HG02623 (cell line): Measurements from ENCODE around the gene IL2RG.

Experiments
- ATAC-seq: cut with Tn5 transposase; IDR thresholded peaks from one replicate; pipeline ENCODE4 v1.9.1; 2021; ENCODE audit warnings: moderate library complexity; ENCODE audit not compliant: unreplicated experiment

The IL2RG gene

DNA sequence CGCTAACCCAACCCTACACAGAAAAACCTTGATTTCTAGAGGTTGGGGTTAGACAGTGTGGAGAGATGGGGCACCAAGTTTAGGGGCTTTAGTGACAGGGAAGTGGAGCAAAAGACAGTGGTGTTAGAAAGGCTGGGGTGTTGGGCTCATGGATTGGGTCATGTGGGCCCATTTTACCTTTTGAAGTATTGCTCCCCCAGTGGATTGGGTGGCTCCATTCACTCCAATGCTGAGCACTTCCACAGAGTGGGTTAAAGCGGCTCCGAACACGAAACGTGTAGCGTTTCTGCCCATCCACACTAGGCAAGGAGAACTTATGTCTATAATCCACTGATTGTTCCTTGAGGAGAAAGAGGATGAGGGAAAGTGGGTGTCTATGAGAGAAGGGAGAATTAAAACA lies 2.3 kb downstream of the IL2RG start:
- ATAC-seq: no peak

DNA sequence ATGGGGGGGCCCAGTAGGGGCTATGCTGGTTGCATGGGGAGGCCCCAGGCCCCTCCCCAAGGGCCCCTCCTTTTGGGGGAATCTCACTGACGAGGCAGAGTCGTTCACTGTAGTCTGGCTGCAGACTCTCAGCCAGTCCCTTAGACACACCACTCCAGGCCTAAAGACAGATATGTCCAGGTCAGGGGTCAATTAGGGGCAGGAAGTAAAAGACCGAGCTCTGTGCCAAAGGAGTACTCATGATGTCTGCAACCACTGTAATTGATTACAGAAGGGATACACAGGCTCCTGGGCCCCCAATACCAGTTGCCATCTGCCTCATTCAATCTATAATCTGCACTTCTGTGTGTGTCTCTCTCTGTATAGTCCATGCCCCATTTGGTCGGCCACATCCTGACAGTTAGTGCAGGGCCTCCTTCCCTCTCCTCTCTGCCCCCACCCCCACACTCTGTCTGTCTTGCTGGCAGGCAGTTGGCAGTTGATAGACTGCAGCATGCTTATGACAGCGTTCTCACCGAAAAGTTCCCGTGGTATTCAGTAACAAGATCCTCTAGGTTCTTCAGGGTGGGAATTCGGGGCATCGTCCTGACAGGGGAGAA lies 3.5 kb downstream of the IL2RG start:
- no peak for ATAC-seq

DNA sequence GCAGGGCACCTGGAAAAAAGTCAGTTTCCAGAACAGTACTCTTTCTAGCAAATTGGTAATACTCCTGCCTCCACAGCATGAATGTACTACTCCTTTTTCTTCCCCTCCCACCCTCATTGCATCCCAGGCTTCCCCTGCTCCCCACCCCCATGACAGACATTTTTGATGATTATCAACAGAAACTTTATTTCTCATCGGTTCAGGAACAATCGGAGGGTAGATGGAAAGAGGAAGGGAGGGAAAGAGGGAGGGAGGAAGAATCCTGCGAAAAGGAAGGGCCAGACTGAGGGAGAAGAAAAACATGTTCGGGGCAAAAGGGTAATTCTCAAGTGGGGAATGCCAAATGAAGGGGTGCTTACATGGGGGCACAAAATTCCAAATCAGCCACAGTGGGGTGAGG lies 4.1 kb downstream of the IL2RG start:
- ATAC-seq: no peak

DNA sequence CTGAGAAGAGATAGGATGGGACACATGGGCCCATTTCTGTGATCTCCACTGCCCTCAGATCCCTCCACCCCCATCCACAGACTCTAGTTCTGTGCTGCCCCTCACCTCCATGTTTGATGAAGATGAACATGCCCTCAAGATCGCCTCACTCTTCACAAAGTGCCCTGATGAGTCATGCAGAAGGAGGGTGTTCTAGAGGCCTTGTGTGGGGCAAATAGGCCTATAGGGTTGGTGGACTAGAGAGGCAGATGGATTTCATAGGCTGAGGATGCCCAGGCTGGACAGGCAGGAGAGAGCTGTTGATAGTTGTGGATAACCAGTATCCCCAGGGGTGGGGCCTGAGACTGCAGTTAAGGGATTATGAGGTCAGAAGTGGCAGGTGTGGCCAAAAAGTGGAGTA lies 5.0 kb downstream of the IL2RG start, which contains the start of gene CXorf65:
CXorf65 (minus strand) TSS at position 314 of the 400 bp plus-strand sequence; CDS start at position 130, 184 bp downstream.
- ATAC-seq: no peak

DNA sequence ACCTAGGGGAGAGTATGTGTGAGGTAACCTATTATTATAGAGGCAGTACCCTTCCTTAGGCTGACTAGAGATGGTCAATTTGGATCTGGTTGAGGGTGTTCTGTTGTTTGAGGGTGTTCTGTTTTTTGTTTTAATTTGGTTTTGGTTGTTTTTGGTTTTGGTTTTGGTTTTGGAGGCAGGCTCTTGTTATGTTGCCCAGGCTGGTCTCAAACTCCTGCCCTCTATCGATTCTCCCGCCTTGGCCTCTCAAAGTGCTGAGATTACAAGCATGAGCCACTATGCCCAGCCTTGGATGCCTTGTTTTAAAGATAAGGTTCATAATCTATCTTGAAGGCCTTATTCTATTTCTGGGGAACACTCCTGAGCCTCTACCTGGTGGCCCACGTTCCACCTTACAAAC lies 5.7 kb downstream of the IL2RG start:
- no peak for ATAC-seq

DNA sequence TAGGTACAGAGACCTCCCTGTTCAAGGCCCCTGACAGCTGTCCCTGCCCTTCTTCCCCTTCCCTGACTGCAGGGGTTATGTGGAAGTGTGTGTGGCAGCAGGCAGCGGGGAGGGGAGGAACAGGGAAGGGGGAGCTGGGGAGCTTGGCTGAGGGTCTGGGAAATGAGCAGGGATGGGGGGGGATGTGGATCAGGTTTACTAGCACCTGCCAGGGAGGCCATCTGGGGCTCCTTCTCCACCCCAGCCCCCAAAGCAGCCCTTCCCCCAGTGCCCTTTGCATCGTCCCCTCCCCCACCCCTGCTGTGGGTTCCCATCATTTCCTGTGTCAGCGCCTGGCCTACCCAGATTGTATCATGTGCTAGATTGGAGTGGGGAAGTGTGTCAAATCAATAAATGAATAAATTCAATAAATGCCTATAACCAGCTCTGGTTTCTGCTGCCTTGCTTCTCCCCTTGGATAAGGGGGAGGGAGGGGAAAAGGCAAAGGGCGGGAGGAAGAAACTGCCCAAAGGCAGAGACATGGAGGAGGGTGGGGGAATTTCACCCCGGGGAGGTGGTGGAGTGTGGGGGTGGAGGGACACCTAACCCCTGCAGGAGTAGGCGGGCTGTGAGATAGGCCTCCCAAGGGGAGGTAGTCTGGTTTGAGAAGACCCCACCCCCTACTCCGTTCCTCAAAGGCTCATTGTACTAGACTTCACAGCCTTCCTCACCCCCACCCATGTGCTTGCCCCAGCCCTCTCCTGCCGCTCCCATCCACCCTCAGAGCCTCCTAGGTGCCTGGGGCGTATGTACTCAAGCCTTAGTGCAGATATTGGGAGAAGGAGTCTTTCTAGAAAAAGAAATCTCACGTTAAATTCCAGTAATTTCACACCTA lies 8.0 kb downstream of the IL2RG start:
- no peak for ATAC-seq

DNA sequence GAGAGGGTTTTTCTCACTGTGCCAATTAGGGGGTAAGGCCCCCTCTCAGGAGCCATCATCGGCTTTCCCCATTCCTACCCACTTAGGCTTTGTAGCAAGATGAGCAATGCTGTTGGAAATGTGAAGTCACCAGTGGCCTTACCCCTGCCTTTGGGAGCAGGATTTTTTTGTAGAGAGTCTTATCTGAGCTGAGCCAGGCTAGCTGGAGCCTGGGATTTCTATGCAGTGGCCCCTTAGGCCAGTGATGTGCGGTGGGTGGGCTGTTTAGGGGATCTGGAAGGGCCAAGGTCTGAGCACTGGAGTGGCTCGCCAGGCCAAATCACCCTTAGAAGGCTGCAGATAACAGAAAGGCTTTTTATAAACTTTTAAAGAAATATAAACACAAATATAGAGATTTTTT lies 9.1 kb downstream of the IL2RG start:
- no peak for ATAC-seq

DNA sequence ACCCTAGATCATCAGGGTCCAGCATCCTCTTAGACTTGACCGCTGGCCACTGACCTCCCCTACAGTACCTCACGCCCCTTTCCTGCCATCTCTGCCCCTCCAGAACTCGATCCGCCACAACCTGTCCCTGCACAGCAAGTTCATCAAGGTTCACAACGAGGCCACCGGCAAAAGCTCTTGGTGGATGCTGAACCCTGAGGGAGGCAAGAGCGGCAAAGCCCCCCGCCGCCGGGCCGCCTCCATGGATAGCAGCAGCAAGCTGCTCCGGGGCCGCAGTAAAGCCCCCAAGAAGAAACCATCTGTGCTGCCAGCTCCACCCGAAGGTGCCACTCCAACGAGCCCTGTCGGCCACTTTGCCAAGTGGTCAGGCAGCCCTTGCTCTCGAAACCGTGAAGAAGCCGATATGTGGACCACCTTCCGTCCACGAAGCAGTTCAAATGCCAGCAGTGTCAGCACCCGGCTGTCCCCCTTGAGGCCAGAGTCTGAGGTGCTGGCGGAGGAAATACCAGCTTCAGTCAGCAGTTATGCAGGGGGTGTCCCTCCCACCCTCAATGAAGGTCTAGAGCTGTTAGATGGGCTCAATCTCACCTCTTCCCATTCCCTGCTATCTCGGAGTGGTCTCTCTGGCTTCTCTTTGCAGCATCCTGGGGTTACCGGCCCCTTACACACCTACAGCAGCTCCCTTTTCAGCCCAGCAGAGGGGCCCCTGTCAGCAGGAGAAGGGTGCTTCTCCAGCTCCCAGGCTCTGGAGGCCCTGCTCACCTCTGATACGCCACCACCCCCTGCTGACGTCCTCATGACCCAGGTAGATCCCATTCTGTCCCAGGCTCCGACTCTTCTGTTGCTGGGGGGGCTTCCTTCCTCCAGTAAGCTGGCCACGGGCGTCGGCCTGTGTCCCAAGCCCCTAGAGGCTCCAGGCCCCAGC lies 10.5 kb downstream of the IL2RG start:
- ATAC-seq: no peak

DNA sequence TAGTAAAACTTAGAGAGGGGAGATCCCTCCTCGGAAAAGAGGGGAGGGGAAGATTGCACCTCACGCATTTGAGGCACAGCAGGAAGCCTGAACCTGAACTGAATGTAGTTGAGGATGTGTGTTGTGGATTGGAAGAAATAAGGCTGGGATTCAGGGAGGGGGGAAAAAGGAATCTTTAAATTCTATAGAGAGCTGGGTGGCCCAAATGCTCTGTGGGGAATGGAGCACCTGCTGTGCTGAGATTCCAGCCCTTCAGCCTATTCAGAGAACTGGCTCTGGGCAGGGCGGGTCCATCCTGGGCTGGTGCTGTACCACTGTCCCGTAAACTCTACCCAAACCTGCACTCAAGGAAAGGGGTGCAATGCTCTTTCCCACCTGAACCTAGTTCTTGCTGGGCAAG lies 11.6 kb downstream of the IL2RG start:
- no peak for ATAC-seq

DNA sequence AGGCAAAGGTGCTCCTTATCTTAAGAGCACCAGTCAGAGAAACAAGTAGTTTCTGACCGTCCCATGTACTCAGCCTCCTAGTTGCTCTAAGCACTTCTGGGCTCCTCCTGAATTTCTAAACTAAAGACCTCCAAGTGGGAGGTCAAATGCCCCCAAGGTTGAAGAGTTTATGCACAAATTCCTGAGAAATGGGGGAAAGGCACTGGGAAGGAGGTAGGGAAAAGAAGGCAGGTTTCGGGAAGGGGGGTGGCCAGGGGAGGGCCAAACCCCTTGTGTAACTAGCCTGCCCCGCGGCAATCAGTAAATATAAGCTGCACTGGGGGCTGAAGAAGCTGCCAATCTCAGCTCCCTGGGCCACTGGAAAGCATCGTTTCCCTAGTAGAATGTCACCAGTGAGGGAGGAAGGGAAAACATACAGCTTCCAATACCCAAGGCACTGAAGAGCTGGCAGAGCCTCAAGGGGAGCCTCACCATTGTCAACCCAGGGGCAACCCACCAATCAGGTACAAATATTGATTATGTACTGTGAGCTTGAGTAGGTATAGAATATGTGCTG lies 12.3 kb downstream of the IL2RG start:
- no peak for ATAC-seq

DNA sequence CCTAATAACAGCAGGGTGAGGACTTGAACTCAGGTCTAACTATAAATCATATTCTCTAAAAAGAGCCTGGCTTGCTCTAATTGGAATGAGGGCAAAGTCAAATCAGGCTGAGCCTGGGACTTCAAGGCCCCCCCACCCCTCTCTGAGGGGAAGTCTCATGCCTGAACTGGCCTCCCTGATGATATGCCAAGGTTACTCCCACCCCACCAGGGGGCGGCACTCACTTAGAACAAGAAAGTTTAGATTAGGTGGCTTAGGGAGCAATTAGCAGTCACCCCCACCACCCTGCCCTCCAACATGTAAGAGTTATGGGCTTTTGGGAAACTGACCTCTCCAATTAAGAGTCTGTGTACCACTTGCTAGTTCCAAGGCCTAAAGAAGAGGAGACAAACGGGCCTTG lies 13.1 kb downstream of the IL2RG start:
- ATAC-seq: no peak

DNA sequence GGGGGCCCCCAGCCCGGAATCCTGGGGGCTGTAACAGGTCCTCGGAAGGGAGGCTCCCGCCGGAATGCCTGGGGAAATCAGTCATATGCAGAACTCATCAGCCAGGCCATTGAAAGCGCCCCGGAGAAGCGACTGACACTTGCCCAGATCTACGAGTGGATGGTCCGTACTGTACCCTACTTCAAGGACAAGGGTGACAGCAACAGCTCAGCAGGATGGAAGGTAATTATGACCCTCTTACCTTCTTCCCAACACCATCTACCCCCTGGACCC lies 14.7 kb downstream of the IL2RG start:
- ATAC-seq: no peak

DNA sequence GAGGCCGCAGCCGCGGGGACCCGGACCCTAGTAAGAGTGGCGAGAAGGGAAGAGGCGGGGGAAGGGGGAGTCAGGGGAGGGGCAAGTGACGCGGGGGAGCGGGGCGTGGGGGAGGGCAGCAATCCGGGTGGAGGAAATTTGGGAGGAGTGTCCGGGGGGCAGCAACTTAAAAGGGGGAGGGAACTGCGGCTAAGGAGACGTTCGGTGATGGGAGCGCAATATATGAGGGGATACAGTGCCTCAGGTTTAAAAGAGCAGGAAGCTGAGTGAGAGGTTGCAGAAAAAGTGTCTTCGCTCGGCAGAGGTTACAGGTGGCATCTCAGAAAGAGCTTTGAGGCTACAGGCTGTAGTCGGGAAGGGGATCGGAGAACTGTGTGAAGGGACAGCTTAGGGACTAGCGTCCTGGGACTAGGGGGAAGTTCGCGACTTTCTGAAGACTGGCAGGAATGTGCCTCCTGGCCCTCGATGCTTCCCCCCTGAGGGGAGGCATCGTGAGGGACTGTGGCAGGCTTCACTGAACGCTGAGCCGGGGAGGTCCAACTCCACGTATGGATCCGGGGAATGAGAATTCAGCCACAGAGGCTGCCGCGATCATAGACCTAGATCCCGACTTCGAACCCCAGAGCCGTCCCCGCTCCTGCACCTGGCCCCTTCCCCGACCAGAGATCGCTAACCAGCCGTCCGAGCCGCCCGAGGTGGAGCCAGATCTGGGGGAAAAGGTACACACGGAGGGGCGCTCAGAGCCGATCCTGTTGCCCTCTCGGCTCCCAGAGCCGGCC lies 15.2 kb downstream of the IL2RG start:
- no peak for ATAC-seq

DNA sequence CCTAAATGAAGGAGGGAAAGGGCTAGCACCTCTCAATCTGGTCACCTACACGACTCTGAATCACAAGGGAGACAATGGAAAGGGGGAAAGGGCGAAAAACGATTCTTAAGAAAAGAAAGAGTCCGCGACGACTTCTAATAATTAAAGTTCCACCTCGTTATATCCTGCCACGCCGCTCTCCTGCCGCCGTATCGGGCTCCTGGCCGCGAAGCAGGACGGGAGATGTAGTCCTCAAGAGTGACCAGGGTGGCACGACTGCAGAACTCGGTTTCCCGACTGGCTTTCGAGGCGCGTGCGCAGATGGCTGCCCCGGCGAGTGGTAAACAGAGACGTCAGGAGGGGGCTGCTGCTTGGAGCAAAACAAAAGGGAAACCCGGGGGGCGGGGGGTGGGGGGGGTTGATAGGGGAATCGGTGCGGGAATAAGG lies 15.8 kb downstream of the IL2RG start, which contains the start of gene FOXO4:
FOXO4 (plus strand) TSS at position 297 of the 426 bp plus-strand sequence. CDS start 678 bp downstream, outside the sequence.
- ATAC-seq: peak; percentile 93

DNA sequence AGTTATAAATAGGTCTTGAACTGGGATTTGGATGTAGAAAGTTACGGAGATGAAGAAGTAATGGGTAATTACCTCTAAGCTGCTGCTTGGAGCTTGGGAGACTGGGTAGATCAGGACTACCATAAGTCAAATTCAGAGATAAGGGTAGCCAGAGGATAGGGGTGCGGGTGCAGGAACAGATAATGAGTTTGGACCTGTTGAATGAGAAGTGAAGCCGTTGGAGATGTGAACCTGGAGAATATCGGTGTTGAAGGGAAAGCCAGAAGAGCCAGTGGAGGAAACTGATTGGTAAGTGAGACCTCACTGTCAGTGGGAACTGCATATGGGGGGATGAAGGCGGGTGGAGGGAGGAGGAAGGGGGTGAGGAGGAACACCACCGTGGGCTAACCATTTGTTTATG lies 16.3 kb downstream of the IL2RG start:
- no peak for ATAC-seq

DNA sequence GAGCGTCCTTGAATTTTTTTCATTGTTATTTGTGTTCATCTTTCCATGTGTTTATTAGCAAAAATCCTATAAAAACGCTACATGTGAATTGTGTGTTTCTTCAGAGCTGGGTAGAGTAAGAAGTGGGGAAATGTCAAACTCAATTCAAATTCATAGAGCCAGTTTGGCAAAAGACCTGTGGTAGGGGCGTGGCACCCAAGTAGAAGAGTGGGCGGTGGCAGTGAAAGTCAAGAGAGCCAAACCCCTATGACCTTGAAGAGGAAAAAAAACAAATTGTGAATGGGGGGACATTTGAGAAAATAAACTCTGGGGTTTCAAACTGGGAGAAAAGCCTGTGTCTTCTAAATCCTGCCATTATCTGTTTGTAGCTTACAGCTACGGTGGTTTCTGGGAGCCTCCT lies 20.1 kb downstream of the IL2RG start:
- no peak for ATAC-seq

DNA sequence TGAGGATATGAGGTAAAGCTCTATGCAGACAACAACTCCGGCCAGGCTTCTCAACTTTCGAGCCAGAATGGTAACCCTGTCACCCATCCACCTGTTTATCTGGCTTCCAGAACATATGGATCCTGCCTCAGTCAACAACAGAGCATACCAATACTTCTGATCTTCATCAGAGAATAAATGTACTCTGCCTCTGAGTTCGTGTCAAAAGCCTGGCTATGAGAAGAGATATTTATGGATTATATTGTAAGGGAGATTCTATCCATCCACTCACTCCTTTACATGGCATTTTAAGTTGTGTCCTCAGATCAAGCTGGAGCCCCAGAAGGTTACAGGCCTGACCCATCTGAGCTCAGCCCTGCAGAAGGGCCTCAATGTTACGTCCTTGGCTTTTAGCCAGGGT lies 25.5 kb downstream of the IL2RG start:
- ATAC-seq: no peak

DNA sequence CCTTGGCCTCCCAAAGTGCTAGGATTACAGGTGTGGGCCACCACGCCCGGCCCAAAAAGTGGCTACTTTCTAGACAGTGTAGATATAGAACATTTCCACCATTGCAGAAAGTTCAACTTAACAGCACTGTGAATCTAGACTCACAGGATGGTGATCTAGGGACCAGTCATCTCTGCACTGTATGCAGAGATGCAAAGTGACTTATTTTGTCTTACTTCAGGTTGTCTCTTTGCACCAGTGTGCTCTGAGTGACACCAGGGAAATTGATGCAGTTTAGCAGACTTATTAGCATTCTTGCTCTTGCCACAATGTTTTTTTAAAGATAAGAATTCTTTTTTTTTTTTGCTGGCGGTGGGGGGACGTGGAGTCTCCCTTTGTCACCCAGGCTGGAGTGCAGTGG lies 28.6 kb downstream of the IL2RG start:
- no peak for ATAC-seq

DNA sequence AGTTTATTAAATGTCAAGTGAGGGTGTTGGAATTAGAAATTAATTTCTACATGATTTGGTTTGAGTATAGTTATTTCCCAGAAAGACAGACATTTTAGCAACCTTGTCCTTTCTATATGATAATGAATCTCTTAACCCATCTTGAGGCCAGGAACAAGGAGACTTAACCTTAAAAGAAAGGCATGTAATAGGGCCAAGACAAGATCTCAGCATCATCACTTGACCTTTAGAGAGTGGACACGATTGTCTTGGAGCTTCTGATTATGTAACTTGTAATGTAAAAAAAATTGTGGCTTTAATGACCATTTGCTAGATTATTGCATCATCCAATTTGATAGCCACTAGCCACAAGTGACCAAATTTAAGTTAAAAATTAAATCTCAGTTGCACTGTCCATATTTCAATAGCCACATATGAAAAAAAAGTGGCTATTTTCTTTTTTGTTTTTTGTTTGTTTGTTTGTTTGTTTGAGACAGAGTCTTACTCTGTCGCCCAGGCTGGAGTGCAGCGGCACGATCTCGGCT lies 29.2 kb downstream of the IL2RG start:
- no peak for ATAC-seq
